GM23338 (cell line): ENCODE measurements around the gene NEU4. TPM values are rescaled to one million over a fixed set of nuclear protein-coding genes. Genes with fewer than 3 reads are reported as not detected.

Experiments
- ATAC-seq: fragments of 200-7000 bp; cut with Tn5 transposase; 3 replicates; pipeline ENCODE4 v1.9.1; 2020
- DNase-seq: peaks from one replicate; pipeline ENCODE4 v3.0.0-alpha.2; 2015; ENCODE audit warnings: low spot score
- H2AFZ ChIP-seq: fragments of 200-600 bp; sonication (generic); 2 replicates; pipeline ENCODE4 v1.8.0; 2016; ENCODE audit warnings: antibody characterized with exemption, mild to moderate bottlenecking, moderate library complexity
- H3F3A ChIP-seq: fragments of 200-600 bp; sonication (generic); replicated peaks from 2 replicates; pipeline ENCODE4 v1.8.0; 2017; ENCODE audit warnings: antibody characterized with exemption, mixed run types, low read depth
- H3K27ac ChIP-seq: fragments of 200-600 bp; sonication (generic); 2 replicates; pipeline ENCODE4 v1.6.1; 2016; ENCODE audit warnings: low read depth
- H3K27me3 ChIP-seq: fragments of 200-600 bp; sonication (generic); 2 replicates; pipeline ENCODE4 v1.8.0; 2016; ENCODE audit warnings: mild to moderate bottlenecking, mixed run types, moderate library complexity; ENCODE audit not compliant: insufficient read depth
- H3K36me3 ChIP-seq: fragments of 200-600 bp; sonication (generic); 2 replicates; pipeline ENCODE4 v1.8.0; 2016; ENCODE audit warnings: mild to moderate bottlenecking; ENCODE audit not compliant: insufficient read depth
- H3K4me1 ChIP-seq: fragments of 200-600 bp; sonication (generic); 2 replicates; pipeline ENCODE4 v1.8.0; 2016; ENCODE audit warnings: mild to moderate bottlenecking, moderate library complexity; ENCODE audit not compliant: insufficient read depth
- H3K4me2 ChIP-seq: fragments of 200-600 bp; sonication (generic); 2 replicates; pipeline ENCODE4 v1.7.1; 2017; ENCODE audit warnings: mixed run types
- H3K4me3 ChIP-seq: fragments of 200-600 bp; sonication (generic); 2 replicates; pipeline ENCODE4 v1.6.1; 2016; ENCODE audit warnings: mixed run types
- H3K79me2 ChIP-seq: fragments of 200-600 bp; sonication (generic); replicated peaks from 2 replicates; pipeline ENCODE4 v1.8.0; 2017; ENCODE audit warnings: mild to moderate bottlenecking; ENCODE audit not compliant: insufficient read depth
- H3K9me2 ChIP-seq: fragments of 200-600 bp; sonication (generic); 2 replicates; pipeline ENCODE4 v1.8.0; 2017; ENCODE audit not compliant: insufficient read depth
- H4K20me1 ChIP-seq: fragments of 200-600 bp; sonication (generic); replicated peaks from 2 replicates; pipeline ENCODE4 v1.8.0; 2017; ENCODE audit warnings: mild to moderate bottlenecking; ENCODE audit not compliant: insufficient read depth
- H3K27ac Mint-ChIP-seq: 2 replicates; pipeline ENCODE4 v1.8.0; 2020; ENCODE audit warnings: inconsistent platforms, mild to moderate bottlenecking, moderate library complexity, mixed read lengths
- H3K27me3 Mint-ChIP-seq: 3 replicates; pipeline ENCODE4 v1.8.0; 2022; ENCODE audit warnings: low read depth, mild to moderate bottlenecking, moderate library complexity, mixed read lengths, inconsistent platforms; ENCODE audit not compliant: insufficient read depth, poor library complexity
- H3K36me3 Mint-ChIP-seq: 3 replicates; pipeline ENCODE4 v1.8.0; 2021; ENCODE audit warnings: low read depth, mild to moderate bottlenecking, inconsistent platforms, moderate library complexity, mixed read lengths
- H3K4me1 Mint-ChIP-seq: 3 replicates; pipeline ENCODE4 v1.8.0; 2020; ENCODE audit warnings: mild to moderate bottlenecking, inconsistent platforms, mixed read lengths
- H3K4me3 Mint-ChIP-seq: 3 replicates; pipeline ENCODE4 v1.8.0; 2021; ENCODE audit warnings: moderate library complexity, mild to moderate bottlenecking, inconsistent platforms, mixed read lengths
- H3K9me3 Mint-ChIP-seq: 3 replicates; pipeline ENCODE4 v1.8.0; 2020; ENCODE audit warnings: moderate library complexity, mild to moderate bottlenecking, inconsistent platforms, mixed read lengths
- CREB1 ChIP-seq: fragments of 250-450 bp; sonication (Bioruptor Pico); IDR thresholded peaks from 2 replicates; pipeline ENCODE4 v1.5.0; 2020; ENCODE audit warnings: low read depth, mild to moderate bottlenecking, moderate library complexity
- EZH2 ChIP-seq: fragments of 200-600 bp; sonication (generic); IDR thresholded peaks from one replicate; pipeline ENCODE4 v1.8.0; 2017; ENCODE audit warnings: antibody characterized with exemption, mild to moderate bottlenecking, low read depth; ENCODE audit not compliant: unreplicated experiment
- EZH2phosphoT487 ChIP-seq: fragments of 200-600 bp; sonication (generic); IDR thresholded peaks from one replicate; pipeline ENCODE4 v1.8.1; 2018; ENCODE audit warnings: antibody characterized with exemption; ENCODE audit not compliant: unreplicated experiment
- JUNB ChIP-seq: IDR thresholded peaks from one replicate; pipeline ENCODE4 v1.6.1; 2016; ENCODE audit warnings: antibody characterized with exemption; ENCODE audit not compliant: unreplicated experiment
- NANOG ChIP-seq: IDR thresholded peaks from 2 replicates; pipeline ENCODE4 v1.6.1; 2016; ENCODE audit warnings: antibody characterized with exemption, borderline replicate concordance
- POLR2AphosphoS5 ChIP-seq: IDR thresholded peaks from 2 replicates; pipeline ENCODE4 v1.6.1; 2016; ENCODE audit warnings: antibody characterized with exemption, low read depth
- STAT1 ChIP-seq: IDR thresholded peaks from one replicate; pipeline ENCODE4 v1.6.1; 2016; ENCODE audit warnings: antibody characterized with exemption; ENCODE audit not compliant: unreplicated experiment
- ZNF114 ChIP-seq: fragments of 250-450 bp; sonication (Bioruptor Pico); IDR thresholded peaks from 2 replicates; pipeline ENCODE4 v1.5.0; 2020; ENCODE audit warnings: mild to moderate bottlenecking, moderate library complexity
- ZNF331 ChIP-seq: fragments of 250-450 bp; sonication (Bioruptor Pico); IDR thresholded peaks from 2 replicates; pipeline ENCODE4 v1.5.0; 2020; ENCODE audit warnings: low read depth, mild to moderate bottlenecking, moderate library complexity
- polyA plus RNA-seq: library from polyadenylated mRNA; unstranded; fragments of >200 nt; fragmentation: Nextera tagmentation; extraction: Ambion mirVana; gene quantifications from 2 replicates; pipeline ENCODE4 v1.2.1, GENCODE V29; 2016
- total RNA-seq: library from RNA; depleted of rRNA; stranded (reverse); fragments of >200 nt; shearing (Covaris generic); gene quantifications from 2 replicates; pipeline ENCODE4 v1.2.3, GENCODE V29; 2014
- TF ChIP-seq, protein P1 (sequence below), 2 experiments: fragments of 200-600 bp in 1 of 2; sonication (generic) in 1 of 2; conservative IDR thresholded peaks; 2 replicates each; pipeline versions ENCODE4 v1.5.1 to v1.6.1; 2016 to 2017; ENCODE audit warnings: antibody characterized with exemption in 2 of 2, low read depth in 2 of 2, mild to moderate bottlenecking in 2 of 2, moderate library complexity in 1 of 2
- TF ChIP-seq, protein P2 (sequence below): IDR thresholded peaks from one replicate; pipeline ENCODE4 v1.6.1; 2018; ENCODE audit warnings: antibody characterized with exemption; ENCODE audit not compliant: unreplicated experiment
- TF ChIP-seq, protein P3 (sequence below): IDR thresholded peaks from 2 replicates; pipeline ENCODE4 v1.6.1; 2016; ENCODE audit warnings: antibody characterized with exemption
- TF ChIP-seq, protein P4 (sequence below): fragments of 250-450 bp; sonication (Bioruptor Pico); IDR thresholded peaks from 2 replicates; pipeline ENCODE4 v1.5.0; 2020; ENCODE audit warnings: mild to moderate bottlenecking, moderate library complexity

Gene NEU4
- total and polyA plus RNA-seq, 2 experiments from 2014 or later: 0.29 to 1.2 TPM

DNA sequence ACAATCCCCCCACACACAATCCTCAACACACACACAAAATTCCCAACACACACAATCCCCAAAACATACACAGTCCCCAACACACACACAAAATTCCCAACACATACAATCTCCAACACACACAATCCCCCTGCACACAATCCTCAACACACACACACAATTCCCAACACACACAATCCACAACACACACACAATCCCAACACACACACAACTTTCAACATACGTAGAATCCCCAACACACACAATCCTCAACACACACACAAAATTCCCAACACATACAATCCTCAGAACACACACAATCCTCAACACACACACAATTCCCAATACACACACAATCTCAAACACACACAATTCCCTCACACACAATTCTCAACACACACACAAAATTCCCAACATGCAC is 52.3 kb downstream of the NEU4 start (continued):
- TF ChIP-seq, protein P1, sequence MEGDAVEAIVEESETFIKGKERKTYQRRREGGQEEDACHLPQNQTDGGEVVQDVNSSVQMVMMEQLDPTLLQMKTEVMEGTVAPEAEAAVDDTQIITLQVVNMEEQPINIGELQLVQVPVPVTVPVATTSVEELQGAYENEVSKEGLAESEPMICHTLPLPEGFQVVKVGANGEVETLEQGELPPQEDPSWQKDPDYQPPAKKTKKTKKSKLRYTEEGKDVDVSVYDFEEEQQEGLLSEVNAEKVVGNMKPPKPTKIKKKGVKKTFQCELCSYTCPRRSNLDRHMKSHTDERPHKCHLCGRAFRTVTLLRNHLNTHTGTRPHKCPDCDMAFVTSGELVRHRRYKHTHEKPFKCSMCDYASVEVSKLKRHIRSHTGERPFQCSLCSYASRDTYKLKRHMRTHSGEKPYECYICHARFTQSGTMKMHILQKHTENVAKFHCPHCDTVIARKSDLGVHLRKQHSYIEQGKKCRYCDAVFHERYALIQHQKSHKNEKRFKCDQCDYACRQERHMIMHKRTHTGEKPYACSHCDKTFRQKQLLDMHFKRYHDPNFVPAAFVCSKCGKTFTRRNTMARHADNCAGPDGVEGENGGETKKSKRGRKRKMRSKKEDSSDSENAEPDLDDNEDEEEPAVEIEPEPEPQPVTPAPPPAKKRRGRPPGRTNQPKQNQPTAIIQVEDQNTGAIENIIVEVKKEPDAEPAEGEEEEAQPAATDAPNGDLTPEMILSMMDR (conservative IDR thresholded peaks at IDR 0.05; ENCODE audit: low read depth in 2 of 2): no peak
- TF ChIP-seq ZNF331 (CRISPR knock-in tag) (no peak), EZH2 (no peak), NANOG (no peak), JUNB (no peak), EZH2phosphoT487 (no peak), ZNF114 (no peak), STAT1 (no peak), CREB1 (CRISPR knock-in tag) (no peak), POLR2AphosphoS5 (no peak)
- TF ChIP-seq, protein P2, sequence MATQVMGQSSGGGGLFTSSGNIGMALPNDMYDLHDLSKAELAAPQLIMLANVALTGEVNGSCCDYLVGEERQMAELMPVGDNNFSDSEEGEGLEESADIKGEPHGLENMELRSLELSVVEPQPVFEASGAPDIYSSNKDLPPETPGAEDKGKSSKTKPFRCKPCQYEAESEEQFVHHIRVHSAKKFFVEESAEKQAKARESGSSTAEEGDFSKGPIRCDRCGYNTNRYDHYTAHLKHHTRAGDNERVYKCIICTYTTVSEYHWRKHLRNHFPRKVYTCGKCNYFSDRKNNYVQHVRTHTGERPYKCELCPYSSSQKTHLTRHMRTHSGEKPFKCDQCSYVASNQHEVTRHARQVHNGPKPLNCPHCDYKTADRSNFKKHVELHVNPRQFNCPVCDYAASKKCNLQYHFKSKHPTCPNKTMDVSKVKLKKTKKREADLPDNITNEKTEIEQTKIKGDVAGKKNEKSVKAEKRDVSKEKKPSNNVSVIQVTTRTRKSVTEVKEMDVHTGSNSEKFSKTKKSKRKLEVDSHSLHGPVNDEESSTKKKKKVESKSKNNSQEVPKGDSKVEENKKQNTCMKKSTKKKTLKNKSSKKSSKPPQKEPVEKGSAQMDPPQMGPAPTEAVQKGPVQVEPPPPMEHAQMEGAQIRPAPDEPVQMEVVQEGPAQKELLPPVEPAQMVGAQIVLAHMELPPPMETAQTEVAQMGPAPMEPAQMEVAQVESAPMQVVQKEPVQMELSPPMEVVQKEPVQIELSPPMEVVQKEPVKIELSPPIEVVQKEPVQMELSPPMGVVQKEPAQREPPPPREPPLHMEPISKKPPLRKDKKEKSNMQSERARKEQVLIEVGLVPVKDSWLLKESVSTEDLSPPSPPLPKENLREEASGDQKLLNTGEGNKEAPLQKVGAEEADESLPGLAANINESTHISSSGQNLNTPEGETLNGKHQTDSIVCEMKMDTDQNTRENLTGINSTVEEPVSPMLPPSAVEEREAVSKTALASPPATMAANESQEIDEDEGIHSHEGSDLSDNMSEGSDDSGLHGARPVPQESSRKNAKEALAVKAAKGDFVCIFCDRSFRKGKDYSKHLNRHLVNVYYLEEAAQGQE: no peak
- TF ChIP-seq, protein P3, sequence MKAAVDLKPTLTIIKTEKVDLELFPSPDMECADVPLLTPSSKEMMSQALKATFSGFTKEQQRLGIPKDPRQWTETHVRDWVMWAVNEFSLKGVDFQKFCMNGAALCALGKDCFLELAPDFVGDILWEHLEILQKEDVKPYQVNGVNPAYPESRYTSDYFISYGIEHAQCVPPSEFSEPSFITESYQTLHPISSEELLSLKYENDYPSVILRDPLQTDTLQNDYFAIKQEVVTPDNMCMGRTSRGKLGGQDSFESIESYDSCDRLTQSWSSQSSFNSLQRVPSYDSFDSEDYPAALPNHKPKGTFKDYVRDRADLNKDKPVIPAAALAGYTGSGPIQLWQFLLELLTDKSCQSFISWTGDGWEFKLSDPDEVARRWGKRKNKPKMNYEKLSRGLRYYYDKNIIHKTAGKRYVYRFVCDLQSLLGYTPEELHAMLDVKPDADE: no peak

DNA sequence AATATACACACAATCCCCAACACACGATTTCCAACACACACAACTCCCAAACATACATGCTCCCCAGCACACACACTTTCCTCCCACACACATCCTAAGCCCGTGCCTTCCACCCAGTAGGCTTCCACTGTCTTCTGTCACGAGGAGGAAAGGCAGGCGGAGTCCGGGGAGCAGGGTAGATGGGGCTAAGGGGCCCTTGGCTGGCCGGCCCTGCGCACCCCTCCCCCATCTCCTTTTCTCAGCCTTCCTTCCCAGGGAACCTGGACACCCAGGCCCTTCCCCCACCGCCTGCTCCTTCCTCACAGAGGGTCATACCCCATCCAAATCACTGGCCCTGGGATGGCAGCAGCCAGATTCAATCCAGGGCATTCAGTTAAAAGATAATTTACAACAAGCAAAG is 53.1 kb downstream of the NEU4 start:
- Histone ChIP-seq H2AFZ (no peak overlapping the region), H3K9me2 (no peaks in the 10 kb centered on the region), H3K27ac (no peak overlapping the region), H4K20me1 (no peaks in the 10 kb centered on the region), H3K4me3 (no peak overlapping the region), H3K27me3 (no peaks in the 10 kb centered on the region), H3K4me1 (peaks cover 7% of the 10 kb centered on the region; the same call in 1 of the 2 replicates), H3K79me2 (no peaks in the 10 kb centered on the region), H3F3A (peaks cover 13% of the 10 kb centered on the region; the same call in 1 of the 2 replicates), H3K36me3 (no peaks in the 10 kb centered on the region), H3K4me2 (no peak overlapping the region)
- peaks cover 22% of the 10 kb centered on the region for H3K27me3 Mint-ChIP-seq
- ATAC-seq (no peak; the same call in 2 of the 3 replicates), DNase-seq (peak; percentile 44)
- peaks cover 5% of the 10 kb centered on the region for H3K9me3 Mint-ChIP-seq
- peaks cover 29% of the 10 kb centered on the region for H3K4me1 Mint-ChIP-seq
- H3K4me3 Mint-ChIP-seq: no peak overlapping the region
- no peak overlapping the region for H3K27ac Mint-ChIP-seq
- no peaks in the 10 kb centered on the region; the same call in 2 of the 3 replicates for H3K36me3 Mint-ChIP-seq
- TF ChIP-seq, protein P4, sequence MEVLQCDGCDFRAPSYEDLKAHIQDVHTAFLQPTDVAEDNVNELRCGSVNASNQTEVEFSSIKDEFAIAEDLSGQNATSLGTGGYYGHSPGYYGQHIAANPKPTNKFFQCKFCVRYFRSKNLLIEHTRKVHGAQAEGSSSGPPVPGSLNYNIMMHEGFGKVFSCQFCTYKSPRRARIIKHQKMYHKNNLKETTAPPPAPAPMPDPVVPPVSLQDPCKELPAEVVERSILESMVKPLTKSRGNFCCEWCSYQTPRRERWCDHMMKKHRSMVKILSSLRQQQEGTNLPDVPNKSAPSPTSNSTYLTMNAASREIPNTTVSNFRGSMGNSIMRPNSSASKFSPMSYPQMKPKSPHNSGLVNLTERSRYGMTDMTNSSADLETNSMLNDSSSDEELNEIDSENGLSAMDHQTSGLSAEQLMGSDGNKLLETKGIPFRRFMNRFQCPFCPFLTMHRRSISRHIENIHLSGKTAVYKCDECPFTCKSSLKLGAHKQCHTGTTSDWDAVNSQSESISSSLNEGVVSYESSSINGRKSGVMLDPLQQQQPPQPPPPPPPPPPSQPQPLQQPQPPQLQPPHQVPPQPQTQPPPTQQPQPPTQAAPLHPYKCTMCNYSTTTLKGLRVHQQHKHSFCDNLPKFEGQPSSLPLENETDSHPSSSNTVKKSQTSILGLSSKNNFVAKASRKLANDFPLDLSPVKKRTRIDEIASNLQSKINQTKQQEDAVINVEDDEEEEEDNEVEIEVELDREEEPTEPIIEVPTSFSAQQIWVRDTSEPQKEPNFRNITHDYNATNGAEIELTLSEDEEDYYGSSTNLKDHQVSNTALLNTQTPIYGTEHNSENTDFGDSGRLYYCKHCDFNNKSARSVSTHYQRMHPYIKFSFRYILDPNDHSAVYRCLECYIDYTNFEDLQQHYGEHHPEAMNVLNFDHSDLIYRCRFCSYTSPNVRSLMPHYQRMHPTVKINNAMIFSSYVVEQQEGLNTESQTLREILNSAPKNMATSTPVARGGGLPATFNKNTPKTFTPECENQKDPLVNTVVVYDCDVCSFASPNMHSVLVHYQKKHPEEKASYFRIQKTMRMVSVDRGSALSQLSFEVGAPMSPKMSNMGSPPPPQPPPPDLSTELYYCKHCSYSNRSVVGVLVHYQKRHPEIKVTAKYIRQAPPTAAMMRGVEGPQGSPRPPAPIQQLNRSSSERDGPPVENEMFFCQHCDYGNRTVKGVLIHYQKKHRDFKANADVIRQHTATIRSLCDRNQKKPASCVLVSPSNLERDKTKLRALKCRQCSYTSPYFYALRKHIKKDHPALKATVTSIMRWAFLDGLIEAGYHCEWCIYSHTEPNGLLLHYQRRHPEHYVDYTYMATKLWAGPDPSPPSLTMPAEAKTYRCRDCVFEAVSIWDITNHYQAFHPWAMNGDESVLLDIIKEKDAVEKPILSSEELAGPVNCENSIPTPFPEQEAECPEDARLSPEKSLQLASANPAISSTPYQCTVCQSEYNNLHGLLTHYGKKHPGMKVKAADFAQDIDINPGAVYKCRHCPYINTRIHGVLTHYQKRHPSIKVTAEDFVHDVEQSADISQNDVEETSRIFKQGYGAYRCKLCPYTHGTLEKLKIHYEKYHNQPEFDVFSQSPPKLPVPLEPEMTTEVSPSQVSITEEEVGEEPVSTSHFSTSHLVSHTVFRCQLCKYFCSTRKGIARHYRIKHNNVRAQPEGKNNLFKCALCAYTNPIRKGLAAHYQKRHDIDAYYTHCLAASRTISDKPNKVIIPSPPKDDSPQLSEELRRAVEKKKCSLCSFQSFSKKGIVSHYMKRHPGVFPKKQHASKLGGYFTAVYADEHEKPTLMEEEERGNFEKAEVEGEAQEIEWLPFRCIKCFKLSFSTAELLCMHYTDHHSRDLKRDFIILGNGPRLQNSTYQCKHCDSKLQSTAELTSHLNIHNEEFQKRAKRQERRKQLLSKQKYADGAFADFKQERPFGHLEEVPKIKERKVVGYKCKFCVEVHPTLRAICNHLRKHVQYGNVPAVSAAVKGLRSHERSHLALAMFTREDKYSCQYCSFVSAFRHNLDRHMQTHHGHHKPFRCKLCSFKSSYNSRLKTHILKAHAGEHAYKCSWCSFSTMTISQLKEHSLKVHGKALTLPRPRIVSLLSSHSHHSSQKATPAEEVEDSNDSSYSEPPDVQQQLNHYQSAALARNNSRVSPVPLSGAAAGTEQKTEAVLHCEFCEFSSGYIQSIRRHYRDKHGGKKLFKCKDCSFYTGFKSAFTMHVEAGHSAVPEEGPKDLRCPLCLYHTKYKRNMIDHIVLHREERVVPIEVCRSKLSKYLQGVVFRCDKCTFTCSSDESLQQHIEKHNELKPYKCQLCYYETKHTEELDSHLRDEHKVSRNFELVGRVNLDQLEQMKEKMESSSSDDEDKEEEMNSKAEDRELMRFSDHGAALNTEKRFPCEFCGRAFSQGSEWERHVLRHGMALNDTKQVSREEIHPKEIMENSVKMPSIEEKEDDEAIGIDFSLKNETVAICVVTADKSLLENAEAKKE: no peak
- TF ChIP-seq CREB1 (CRISPR knock-in tag): no peak
